Eye (tissue), 1 donor: ENCODE measurements around the gene ORC4.
"Not testable (repeated sequence)": the region's sequence is repeated elsewhere in the genome, so short reads cannot be mapped to it uniquely, and the experiment has no call there.

Source experiments
- DNase-seq: peaks from one replicate; pipeline ENCODE4 v3.0.0-alpha.2; 2015

The ORC4 gene

GRCh38 chr2:148013876-148014275 is 6.7 kb downstream of the ORC4 start:
- no peak for DNase-seq

DNA sequence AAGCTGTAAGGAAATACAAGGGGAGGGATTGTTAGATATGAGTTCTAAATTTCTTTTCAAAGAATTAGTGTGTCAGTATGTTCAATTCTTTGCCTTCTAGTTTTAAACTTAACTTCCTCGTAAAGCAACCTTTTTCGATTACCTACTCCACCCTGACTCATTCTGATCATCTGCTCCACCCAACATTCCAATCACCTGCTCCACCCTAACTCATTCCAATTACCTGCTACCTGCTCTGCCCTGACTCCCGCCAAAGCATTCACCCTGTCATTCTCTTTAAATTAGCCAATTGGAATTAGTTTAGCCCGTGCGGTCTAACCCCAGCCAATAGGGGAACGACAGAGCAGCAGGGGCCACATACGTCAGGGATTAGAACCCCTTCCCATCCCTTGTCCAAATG is 12.1 kb downstream of the ORC4 start:
- DNase-seq: not testable (repeated sequence)

- DNase-seq: no peak
Observed at GRCh38 chr2:148007219-148007900, 13.2 kb downstream of the ORC4 start.

- DNase-seq: no peak
Observed at GRCh38 chr2:148006249-148007007, 14.1 kb downstream of the ORC4 start.

DNA sequence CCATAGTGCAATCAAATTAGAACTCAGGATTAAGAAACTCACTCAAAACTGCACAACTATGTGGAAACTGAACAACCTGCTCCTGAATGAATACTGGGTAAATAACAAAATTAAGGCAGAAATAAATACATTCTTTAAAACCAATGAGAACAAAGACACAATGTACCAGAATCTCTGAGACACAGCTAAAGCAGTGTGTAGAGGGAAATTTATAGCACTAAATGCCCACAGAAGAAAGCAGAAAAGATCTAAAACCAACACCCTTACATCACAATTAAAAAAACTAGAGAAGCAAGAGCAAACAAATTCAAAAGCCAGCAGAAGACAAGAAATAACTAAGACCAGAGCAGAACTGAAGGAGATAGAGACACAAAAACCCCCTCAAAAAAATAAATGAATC is 18.1 kb downstream of the ORC4 start:
- not testable (repeated sequence) for DNase-seq

DNA sequence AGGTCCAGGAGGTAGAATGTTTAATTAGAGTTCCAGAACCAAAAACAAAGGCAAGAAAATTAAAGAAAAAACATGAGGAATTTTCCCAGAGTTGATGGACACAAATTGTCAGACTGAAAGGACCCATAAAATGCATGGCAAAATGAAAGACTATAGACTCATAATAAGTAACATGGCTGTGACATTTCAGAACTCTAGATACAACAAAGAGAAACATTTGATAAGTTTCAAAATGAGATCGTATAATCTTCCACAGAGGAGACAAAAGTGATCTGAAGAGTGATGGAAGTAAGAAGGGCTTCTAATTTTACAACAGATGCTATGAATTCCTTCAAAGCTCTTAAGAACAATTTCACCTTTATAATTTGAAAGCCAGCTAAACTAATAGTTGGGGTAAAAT is 20.4 kb downstream of the ORC4 start:
- no peak for DNase-seq

DNA sequence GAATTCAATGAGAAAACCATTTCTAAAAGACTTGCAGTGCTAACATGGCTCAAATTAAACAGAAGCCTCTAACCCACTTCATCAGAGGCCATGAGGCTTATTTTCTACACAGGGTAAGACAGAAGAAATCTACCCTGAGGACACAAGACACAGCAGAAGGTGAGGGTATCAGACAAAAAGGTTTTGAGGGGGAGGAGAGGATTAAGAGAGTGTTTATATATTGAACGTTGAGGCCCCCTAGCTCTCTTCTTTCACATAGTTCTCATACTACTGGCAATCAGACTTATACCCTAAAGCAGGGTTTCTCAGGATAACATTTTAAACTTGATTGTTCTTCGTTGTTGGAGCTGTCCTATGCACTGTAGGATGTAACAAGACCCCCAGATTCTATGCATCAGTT is 21.4 kb downstream of the ORC4 start:
- no peak for DNase-seq

- no peak for DNase-seq
Observed at GRCh38 chr2:147998203-147998602, 22.3 kb downstream of the ORC4 start.

DNA sequence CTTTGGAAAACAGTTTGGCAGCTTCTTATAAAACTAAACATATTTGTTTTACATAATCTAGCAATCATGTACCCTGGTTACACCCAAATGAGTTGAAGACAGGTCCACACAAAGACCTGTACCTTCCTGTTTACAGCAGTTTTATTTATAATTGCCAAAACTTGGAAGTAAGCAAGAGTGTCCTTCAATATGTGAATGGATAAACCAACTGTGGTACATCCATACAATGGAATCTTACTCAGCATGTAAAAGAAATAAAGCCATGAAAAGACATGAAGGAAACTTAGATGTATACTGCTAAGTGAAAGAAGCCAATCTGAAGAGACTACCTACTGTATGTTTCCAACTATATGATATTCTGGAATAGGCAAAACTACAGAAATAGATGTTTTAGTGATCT is 23.7 kb downstream of the ORC4 start:
- no peak for DNase-seq

DNA sequence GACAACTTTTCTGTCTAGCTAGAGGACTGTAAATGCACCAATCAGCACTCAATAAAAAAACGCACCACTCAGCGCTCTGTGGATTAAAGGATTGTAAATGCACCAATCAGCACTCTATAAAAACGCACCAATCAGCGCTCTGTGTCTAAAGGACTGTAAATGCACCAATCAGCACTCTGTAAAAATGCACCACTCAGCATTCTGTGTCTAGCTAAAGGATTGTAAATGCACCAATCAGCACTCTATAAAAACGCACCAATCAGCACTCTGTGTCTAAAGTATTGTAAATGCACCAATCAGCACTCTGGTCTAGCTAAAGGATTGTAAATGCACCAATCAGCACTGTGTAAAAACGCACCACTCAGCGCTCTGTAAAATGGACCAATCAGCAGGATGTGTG is 25.6 kb downstream of the ORC4 start:
- DNase-seq: not testable (repeated sequence)

- peak; percentile 52 for DNase-seq
Observed at GRCh38 chr2:147989809-147990403, 30.6 kb downstream of the ORC4 start.

- DNase-seq: no peak
Observed at GRCh38 chr2:147989102-147989501, 31.4 kb downstream of the ORC4 start.

DNA sequence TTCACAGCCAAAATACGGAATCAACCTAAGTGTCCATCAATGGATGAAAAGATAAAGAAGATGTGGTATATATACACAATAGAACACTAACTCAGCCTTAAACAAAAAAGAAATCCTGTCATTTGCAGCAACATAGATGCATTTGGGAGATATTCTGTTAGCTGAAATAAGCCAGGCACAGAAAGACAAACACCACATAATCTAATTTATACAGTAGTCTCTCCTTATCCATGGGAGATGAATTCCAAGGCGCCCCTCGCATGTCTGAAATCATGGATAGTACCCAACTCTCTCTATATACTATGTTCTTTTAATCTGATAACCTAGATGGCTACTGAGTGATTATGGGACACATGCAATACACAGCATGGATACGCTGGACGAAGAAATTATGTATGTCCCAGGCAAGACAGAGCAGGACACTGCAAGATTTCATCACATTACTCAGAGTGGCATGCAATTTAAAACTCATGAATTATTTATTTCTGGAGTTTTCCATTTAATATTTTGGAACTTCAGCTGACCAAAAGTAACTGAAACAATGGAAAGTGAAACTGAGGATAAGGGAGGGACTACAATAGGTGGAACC is 39.5 kb downstream of the ORC4 start:
- DNase-seq: no peak

DNA sequence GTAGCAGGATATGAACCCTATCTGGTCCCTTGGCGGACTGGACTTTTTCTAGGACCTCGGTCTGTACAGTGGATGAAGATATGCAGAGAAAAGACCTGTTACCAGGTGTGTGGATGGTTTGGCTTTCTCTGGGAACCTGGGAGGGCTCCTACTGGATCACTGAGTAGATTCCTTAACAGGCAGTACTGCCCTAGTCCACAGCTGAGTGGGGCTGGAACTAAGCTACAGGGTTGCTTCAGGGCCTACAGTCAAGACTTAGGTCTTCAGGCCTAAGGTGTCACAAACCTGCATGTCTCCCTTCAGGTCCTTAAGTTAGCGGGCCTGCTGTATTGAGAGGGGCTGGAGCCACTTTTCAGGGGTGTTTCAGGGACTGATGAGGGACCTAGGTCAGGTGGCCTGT is 42.9 kb downstream of the ORC4 start:
- no peak for DNase-seq

- DNase-seq: no peak
Observed at GRCh38 chr2:147976102-147976501, 44.4 kb downstream of the ORC4 start.

DNA sequence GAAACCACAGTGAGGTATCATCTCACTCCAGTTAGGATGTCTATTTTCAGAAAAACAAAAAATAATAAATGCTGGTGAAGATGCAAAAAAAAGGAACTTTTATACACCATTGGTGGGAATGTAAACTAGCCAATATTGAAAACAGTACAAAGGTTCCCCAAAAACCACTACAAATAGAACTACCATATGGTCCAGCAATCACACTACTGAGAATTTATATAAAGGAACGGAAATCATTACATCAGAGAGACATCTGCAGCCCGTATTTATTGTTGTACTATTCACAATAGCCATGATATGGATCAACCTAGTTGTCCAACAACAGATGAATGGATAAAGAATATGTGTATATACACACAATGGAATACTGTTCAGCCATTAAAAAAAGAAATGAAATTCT is 52.0 kb downstream of the ORC4 start:
- DNase-seq: no peak

DNA sequence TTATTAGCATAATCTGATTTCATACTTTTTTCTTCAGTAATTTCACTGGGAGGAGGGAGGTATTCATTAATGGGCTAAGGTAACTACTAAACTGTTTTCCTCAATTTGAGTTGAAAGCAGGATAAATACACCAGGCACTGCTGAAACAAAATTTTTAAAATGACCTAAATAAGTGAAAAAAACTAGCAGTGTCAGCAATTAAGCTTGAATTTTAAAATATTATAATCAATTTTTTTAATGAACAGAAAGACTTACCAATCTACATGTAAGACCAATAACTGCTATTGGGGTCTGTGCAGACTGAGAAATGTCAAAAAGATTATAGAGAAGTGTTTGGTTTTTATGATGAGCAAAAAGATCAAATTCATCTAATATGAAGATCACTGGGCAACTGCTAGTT is 68.4 kb downstream of the ORC4 start:
- DNase-seq: no peak

GRCh38 chr2:147945660-147946059 is 74.9 kb downstream of the ORC4 start:
- DNase-seq: no peak

GRCh38 chr2:147939313-147939712 is 81.2 kb downstream of the ORC4 start:
- no peak for DNase-seq

GRCh38 chr2:147937744-147938349 is 82.7 kb downstream of the ORC4 start:
- peak; percentile 57 for DNase-seq

DNA sequence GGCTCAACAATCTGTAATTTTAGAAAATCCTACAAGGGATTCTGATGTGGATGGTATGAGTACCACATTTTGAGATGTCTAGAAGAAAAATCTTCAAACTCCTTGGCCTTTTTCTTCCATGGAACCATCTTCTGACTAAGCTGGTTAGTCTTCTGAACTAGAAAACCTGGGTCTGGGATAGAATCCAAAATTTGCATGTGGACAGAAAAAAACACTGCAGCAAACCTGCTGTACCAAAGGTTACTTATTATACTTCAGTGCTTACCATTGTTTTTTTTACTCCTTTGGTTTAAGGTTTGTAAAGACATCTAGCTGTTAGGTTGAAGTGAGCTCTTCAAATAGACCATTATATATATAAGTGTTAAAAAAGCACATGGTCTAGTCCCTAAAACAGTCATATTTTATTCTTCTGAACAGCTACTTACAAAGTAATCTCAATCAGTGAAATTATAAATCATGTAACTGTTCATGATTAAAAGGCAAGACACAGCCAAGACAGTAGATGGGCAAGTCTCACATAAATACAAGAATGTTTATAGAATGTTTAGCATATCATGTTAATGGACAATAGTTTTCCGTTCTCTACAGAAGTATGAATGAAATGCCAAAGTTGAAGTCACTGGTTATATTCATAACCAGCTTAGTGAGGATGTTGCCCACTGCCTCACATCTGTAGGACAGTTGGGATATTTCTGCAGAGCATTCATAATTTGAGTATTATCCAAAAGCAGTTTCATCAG is 85.5 kb downstream of the ORC4 start:
- no peak for DNase-seq

GRCh38 chr2:147933931-147934330 is 86.6 kb downstream of the ORC4 start:
- no peak for DNase-seq
